LoVo (cell line): ENCODE results near the gene HOPX.
"Not testable (repeated sequence)": the region's sequence is repeated elsewhere in the genome, so short reads cannot be mapped to it uniquely, and the experiment has no call there.

ENCODE experiments used
- DNase-seq: peaks from one replicate; pipeline ENCODE4 v3.0.0-alpha.2; 2016; ENCODE audit warnings: low spot score

HOPX gene

GRCh38 chr4:56688094-56688647 is 7.1 kb upstream of the HOPX start:
- DNase-seq = no peak

- DNase-seq = no peak
Measured at GRCh38 chr4:56686537-56687231, 5.6 kb upstream of the HOPX start.

- no peak for DNase-seq
Measured at GRCh38 chr4:56684320-56685050, 3.4 kb upstream of the HOPX start.

GRCh38 chr4:56683455-56683854 is 2.4 kb upstream of the HOPX start:
- DNase-seq = no peak

GRCh38 chr4:56681853-56682525 is 893 bp upstream of the HOPX start:
- no peak for DNase-seq

GRCh38 chr4:56680266-56680665 is 830 bp downstream of the HOPX start:
- no peak for DNase-seq

- no peak for DNase-seq
Measured at GRCh38 chr4:56677711-56678110, 3.4 kb downstream of the HOPX start.

GRCh38 chr4:56674984-56675383 is 6.1 kb downstream of the HOPX start:
- DNase-seq = no peak

GRCh38 chr4:56671860-56672259 is 9.2 kb downstream of the HOPX start:
- no peak for DNase-seq

GRCh38 chr4:56671373-56671772 is 9.7 kb downstream of the HOPX start:
- DNase-seq = no peak

GRCh38 chr4:56668267-56668666 is 12.8 kb downstream of the HOPX start:
- peak; percentile 7 for DNase-seq

GRCh38 chr4:56667396-56667795 is 13.7 kb downstream of the HOPX start:
- DNase-seq = not testable (repeated sequence)

GRCh38 chr4:56666279-56666678 is 14.8 kb downstream of the HOPX start:
- DNase-seq = no peak

GRCh38 chr4:56665781-56666180 is 15.3 kb downstream of the HOPX start:
- no peak for DNase-seq

- DNase-seq = no peak
Measured at GRCh38 chr4:56662782-56663468, 18.2 kb downstream of the HOPX start.

GRCh38 chr4:56659946-56660345 is 21.1 kb downstream of the HOPX start:
- no peak for DNase-seq

- no peak for DNase-seq
Measured at GRCh38 chr4:56658528-56658927, 22.6 kb downstream of the HOPX start.

GRCh38 chr4:56657818-56658217 is 23.3 kb downstream of the HOPX start:
- DNase-seq = no peak

GRCh38 chr4:56657128-56657527 is 24.0 kb downstream of the HOPX start:
- DNase-seq = no peak

GRCh38 chr4:56656346-56656643 is 24.8 kb downstream of the HOPX start:
- DNase-seq = no peak

GRCh38 chr4:56655627-56656345 is 25.3 kb downstream of the HOPX start:
- no peak for DNase-seq

- DNase-seq = no peak
Measured at GRCh38 chr4:56655209-56655626, 25.9 kb downstream of the HOPX start.
